Sigmoid colon (tissue), 3 donors: ENCODE results near the gene ENDOG.

Source experiments
- CTCF ChIP-seq, 4 experiments: fragments of 450-650 bp in 3 of 4; fragments of 200-600 bp in 1 of 4; IDR thresholded peaks; one replicate each; pipeline ENCODE4 v1.5.1; 2016 to 2019; ENCODE audit warnings: antibody characterized with exemption in 4 of 4, mild to moderate bottlenecking in 3 of 4, moderate library complexity in 2 of 4
- POLR2A ChIP-seq, 2 donors: fragments of 450-650 bp; IDR thresholded peaks; one replicate each; pipeline ENCODE4 v1.6.1; 2016; ENCODE audit warnings: antibody characterized with exemption in 2 of 2, mild to moderate bottlenecking in 2 of 2, moderate library complexity in 2 of 2

- TF ChIP-seq CTCF (IDR thresholded peaks at IDR 0.05) (no peak), POLR2A (IDR thresholded peaks at IDR 0.05) (no peak)
Measured at GRCh38 chr9:128836509-128837145, 18.3 kb downstream of the ENDOG start.
